Diencephalon (tissue), 1 donor: ENCODE results near the gene PCDHB1. TPM values are rescaled to one million over a fixed set of nuclear protein-coding genes. Genes with fewer than 3 reads are reported as not detected.

Experiments
- total RNA-seq: library from RNA; depleted of rRNA; stranded (reverse); fragments of >200 nt; gene quantifications from one replicate; pipeline ENCODE4 v1.2.3, GENCODE V29; 2014

Gene PCDHB1
- 0.46 TPM for total RNA-seq

DNA sequence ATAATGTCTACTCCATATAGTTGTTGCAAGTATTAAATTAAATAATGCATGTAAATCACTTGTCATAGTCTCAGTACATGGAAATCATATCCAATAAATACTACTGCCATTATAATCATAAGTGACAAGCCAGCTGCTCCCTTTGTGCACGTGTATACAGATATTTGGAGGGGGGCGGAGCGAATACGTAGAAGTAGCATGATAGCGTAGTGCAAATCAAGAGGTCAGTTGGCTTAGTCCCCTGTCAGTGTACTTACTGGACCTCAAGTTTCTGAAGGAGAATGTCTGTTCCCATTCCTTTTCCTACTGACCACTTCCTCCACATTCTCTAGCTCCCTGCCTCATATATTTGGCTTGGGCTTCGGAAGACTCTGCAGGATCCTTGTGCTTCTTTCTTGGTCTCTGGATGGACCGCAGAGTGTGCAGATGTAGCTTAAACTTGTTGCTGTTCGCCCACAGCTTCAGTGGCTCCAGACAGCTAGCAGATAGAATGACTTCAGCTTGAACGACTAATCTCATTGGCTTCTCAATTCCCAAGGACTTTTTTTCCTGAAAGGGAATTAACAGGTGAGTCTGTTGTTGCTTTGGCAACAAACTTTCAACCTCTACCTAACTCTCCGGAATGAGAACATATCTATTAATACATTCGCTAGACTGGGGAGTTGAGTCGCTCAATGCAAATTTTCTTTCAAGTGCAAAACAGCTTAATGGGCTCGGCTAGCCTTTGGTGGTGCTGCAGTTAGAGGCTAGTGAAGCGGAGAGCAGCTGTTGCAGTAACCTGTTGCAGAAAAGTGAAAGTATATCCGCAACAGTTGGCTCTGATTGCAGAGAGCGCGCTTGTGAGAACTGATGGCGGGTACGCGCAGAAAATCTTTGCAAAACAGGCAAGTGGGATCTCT lies at the start of gene PCDHB1:
Gene PCDHB1 (plus strand): TSS at position 753 of the 899 bp plus-strand sequence. CDS start 97 bp downstream, at position 850.

DNA sequence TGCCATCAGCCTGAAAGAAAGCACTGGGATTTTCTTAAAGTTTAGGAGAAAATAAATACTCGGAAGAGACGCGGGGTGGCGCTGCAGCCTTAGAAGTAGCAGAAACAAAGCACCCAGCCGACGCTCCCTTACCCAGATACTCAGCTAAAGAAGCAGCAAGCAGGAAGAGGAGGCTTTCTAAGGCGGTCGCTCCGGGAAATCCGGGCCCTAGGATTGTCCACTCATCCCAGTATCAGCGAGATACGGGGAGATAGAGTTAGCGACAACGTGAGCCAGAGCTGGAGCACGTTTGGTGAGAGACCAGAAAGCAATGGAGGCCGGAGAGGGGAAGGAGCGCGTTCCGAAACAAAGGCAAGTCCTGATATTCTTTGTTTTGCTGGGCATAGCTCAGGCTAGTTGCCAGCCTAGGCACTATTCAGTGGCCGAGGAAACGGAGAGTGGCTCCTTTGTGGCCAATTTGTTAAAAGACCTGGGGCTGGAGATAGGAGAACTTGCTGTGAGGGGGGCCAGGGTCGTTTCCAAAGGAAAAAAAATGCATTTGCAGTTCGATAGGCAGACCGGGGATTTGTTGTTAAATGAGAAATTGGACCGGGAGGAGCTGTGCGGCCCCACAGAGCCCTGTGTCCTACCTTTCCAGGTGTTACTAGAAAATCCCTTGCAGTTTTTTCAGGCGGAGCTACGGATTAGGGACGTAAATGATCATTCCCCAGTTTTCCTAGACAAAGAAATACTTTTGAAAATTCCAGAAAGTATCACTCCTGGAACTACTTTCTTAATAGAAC lies 43.5 kb downstream of the PCDHB1 start, which contains the start of gene PCDHB2:
Gene PCDHB2 (plus strand): TSS at position 135 of the 782 bp plus-strand sequence. CDS start 176 bp downstream, at position 311.

GRCh38 chr5:141100243-141100805 lies 49.1 kb downstream of the PCDHB1 start, which contains the start of gene PCDHB3:
TSS of gene PCDHB3 (plus strand) at chr5:141100473. CDS start at chr5:141100650, 177 bp downstream.

Other genes starting within 250 kb of the PCDHB1 start
- 15.0 TPM for gene PCDHA4, start 244.3 kb upstream of the PCDHB1 start, total RNA-seq
- gene PCDHA5, start 229.8 kb upstream of the PCDHB1 start, total RNA-seq, result 9.9 TPM
- gene PCDHA6, start 223.4 kb upstream of the PCDHB1 start, total RNA-seq, result 26.3 TPM
- gene PCDHA7, start 217.1 kb upstream of the PCDHB1 start, total RNA-seq, result 15.2 TPM
- gene PCDHA8, start 210.2 kb upstream of the PCDHB1 start, total RNA-seq, result 9.5 TPM
- gene PCDHA9, start 203.0 kb upstream of the PCDHB1 start, total RNA-seq, result 11.3 TPM
- 11.5 TPM for gene PCDHA10, start 195.5 kb upstream of the PCDHB1 start, total RNA-seq
- gene PCDHA11, start 182.4 kb upstream of the PCDHB1 start, total RNA-seq, result 22.8 TPM
- gene PCDHA12, start 176.1 kb upstream of the PCDHB1 start, total RNA-seq, result 7.4 TPM
- 9.9 TPM for gene PCDHA13, start 169.2 kb upstream of the PCDHB1 start, total RNA-seq
- gene PCDHAC1, start 125.1 kb upstream of the PCDHB1 start, total RNA-seq, result 42.7 TPM
- 47.1 TPM for gene PCDHAC2, start 84.9 kb upstream of the PCDHB1 start, total RNA-seq
- 12.7 TPM for gene PCDHB2, start 43.2 kb downstream of the PCDHB1 start, total RNA-seq
- gene PCDHB3, start 49.1 kb downstream of the PCDHB1 start, total RNA-seq, result 13.6 TPM
- gene PCDHB4, start 70.4 kb downstream of the PCDHB1 start, total RNA-seq, result 5.3 TPM
- gene PCDHB5, start 83.8 kb downstream of the PCDHB1 start, total RNA-seq, result 11.1 TPM
- 4.2 TPM for gene PCDHB6, start 98.7 kb downstream of the PCDHB1 start, total RNA-seq
- gene PCDHB7, start 121.3 kb downstream of the PCDHB1 start, total RNA-seq, result 8.5 TPM
- 8.1 TPM for gene PCDHB8, start 126.4 kb downstream of the PCDHB1 start, total RNA-seq
- gene PCDHB16, start 131.0 kb downstream of the PCDHB1 start, total RNA-seq, result 5.8 TPM
- gene PCDHB9, start 135.8 kb downstream of the PCDHB1 start, total RNA-seq, result 9.2 TPM
- 22.4 TPM for gene PCDHB10, start 141.0 kb downstream of the PCDHB1 start, total RNA-seq
- gene PCDHB11, start 148.3 kb downstream of the PCDHB1 start, total RNA-seq, result 14.8 TPM
- 15.5 TPM for gene PCDHB12, start 157.3 kb downstream of the PCDHB1 start, total RNA-seq
- gene PCDHB13, start 162.5 kb downstream of the PCDHB1 start, total RNA-seq, result 10.8 TPM
- 12.7 TPM for gene PCDHB14, start 172.0 kb downstream of the PCDHB1 start, total RNA-seq
- gene PCDHB15, start 194.0 kb downstream of the PCDHB1 start, total RNA-seq, result 22.6 TPM